Activated T-cell treated with anti-CD3 and anti-CD28 coated beads for 48 hours (primary cell): ENCODE data around the gene UBE2Z.

ENCODE experiments used
- DNase-seq: peaks from one replicate; pipeline ENCODE4 v3.0.0-alpha.2; 2020; ENCODE audit warnings: low read depth

The UBE2Z gene

GRCh38 chr17:48960834-48961515, 52.8 kb downstream of the UBE2Z start:
- no peak for DNase-seq

GRCh38 chr17:48961516-48962233, 53.5 kb downstream of the UBE2Z start:
- DNase-seq = no peak

- no peak for DNase-seq
Measured at GRCh38 chr17:48970224-48970623, 62.0 kb downstream of the UBE2Z start.

GRCh38 chr17:48970865-48971687, 62.9 kb downstream of the UBE2Z start:
- DNase-seq = no peak

- no peak for DNase-seq
Measured at GRCh38 chr17:48972749-48973097, 64.5 kb downstream of the UBE2Z start.

- DNase-seq = no peak
Measured at GRCh38 chr17:48973806-48974205, 65.6 kb downstream of the UBE2Z start.
